SK-N-MC (cell line): ENCODE measurements around the gene TMEM117.

Experiments
- EZH2 ChIP-seq: fragments of 200-600 bp; sonication (generic); IDR thresholded peaks from one replicate; pipeline ENCODE4 v1.6.1; 2017; ENCODE audit warnings: antibody characterized with exemption
- POLR2AphosphoS5 ChIP-seq: IDR thresholded peaks from 2 replicates; pipeline ENCODE4 v1.6.1; 2012; ENCODE audit warnings: mild to moderate bottlenecking, low read depth, low read length, borderline replicate concordance

DNA sequence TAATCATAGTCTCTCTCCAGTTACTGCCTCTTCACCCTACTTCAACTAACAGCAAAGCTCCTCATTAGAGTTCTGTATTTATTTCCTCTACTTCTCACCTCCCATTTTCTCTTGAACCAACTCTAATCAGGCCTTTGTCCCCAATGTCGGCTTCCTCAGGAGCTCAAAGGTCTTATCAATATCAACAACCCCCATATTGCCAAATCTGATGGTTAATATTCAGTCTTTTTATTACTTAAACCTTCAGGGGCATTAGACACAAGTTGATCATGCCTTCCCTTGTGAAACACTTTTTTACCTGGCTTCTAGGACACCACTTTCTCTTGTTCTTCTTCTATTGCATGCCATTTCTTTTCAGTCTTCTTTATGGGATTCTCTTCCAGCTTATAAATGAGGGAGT is 531.3 kb downstream of the TMEM117 start:
- TF ChIP-seq POLR2AphosphoS5, result no peak
- TF ChIP-seq EZH2, result no peak
